Right lung (tissue), 5 donors: ENCODE data around the gene MED10. TPM values are rescaled to one million over a fixed set of nuclear protein-coding genes. Genes with fewer than 3 reads are reported as not detected.
"Not testable (repeated sequence)": the region's sequence is repeated elsewhere in the genome, so short reads cannot be mapped to it uniquely, and the experiment has no call there.

Source experiments
- DNase-seq, 2 donors: peaks; one replicate each; pipeline ENCODE4 v3.0.0-alpha.2; 2013
- polyA plus RNA-seq, 5 donors: library from polyadenylated mRNA; unstranded; fragments of 120-200 nt; gene quantifications; one replicate each; pipeline versions ENCODE4 v1.2.1 to v1.2.3, GENCODE V29; 2013; ENCODE audit warnings: inconsistent platforms in 1 of 5, low replicate concordance in 1 of 5; ENCODE audit not compliant: insufficient read length in 5 of 5, insufficient read depth in 1 of 5

MED10 gene
- polyA plus RNA-seq, 5 donors: 34.7 to 52.7 (median 47.0) TPM

DNA sequence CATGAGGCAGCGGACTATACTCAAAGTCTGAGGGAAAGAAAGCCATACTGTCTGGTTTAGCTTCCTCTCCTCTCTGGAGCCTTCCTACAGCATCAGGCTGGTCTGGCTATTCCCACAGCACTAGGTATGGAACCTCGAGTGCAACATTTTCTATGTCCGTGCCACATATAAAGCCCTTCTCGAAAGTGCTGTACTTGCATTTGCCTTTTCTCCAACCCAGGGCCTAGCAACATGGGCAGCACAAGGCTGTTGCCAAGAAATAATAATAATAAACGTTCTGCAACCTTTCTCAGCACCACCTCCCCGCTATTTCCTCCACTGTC is 804 bp downstream of the MED10 start:
- DNase-seq: no peak

DNA sequence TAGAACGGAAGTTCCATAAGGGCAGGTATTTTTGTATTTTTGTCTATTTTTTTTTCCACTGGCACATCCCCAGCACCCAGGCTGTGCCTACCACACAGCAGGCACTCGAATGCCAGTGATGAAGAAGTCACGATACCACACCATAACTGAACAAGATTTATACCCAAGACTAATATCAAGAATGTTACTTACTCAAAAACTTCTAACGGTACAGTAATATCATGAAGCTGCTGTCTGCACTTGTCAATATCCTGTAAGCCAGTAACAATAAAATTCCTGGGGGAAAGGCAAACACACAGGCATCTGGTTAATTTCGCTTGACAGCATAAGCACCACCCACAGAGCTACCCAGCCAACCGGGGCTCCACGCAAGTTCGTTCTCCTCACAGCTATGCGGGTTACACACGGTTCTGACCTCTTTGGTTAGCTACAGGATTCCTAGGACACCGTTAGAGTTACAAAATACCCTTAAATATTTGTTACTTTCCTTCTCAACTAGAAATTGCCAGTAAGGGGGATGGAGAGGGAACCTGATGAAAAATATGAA is 1.3 kb downstream of the MED10 start:
- no peak for DNase-seq

DNA sequence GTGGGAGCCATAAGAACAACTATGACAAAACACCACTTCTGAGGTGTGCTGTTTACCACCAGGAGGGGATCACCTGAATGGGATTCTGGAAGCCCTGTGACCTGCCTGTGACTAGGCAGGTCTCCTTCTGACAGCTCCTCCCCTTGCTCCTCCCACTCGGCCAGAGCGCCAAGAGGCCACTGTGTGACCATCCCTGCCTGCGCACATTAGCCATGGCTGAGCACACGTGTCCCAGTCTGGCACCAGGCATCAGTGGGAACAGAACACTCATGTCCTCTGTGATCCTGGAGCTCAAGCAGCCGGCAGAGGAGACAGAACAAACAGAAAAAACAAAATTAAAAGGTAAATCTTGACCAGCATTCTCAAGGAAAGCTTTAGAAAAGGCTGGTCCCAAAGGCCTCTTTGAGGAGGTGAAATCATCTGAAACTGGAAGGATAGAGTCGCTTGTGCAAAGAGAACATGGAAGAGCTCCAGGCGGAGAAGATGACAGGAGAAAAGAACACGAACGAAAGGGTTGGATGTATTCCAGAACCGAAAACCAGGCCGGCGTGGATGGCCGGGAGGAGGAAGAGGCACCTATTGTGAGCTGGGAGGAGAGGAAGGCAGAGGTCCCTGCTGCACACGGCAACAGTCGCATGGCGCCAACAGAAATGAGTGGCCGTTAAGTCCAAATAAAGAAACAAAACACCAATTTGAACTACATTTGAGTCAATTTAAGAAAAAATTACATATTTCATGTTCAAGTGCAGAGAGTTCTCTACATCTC is 5.1 kb downstream of the MED10 start:
- DNase-seq: no peak

DNA sequence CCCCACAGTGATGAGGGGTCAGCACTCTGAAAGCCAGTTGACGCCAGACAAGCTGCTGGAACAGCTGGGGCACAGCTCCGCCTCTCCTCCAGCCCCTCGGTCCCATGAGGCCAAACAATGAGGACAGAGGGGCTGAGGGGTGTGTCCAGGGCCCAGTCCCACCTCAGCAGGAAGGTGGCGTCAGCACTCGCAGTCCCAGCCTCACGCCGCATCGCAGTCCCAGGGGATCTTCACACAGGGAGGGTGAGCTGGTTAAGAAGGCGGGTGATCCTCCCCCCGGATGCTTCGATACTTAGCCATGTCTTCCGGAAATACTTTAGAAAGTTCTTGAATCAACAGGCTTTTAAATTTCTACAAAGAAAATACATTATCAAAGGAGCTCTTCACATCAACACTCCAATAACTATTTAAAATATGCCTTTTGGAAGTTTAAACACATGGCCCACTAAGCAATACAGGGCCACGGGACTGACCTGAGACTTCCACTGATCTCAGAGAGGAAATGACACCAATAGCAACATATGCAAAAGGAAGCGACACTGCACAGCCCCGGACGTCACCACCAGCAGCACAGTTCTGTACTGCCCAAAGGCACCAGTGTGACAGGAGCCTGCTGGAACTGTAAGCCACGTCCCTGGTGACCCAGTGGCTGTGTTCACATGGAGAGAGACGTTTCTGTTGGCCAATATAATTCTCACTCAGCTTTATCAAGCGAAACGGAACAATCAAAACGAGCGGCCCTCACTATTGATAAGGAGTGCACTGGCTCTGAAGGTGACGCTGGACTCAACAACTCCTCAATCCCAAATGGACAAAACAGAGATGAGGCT is 5.9 kb downstream of the MED10 start:
- no peak for DNase-seq

DNA sequence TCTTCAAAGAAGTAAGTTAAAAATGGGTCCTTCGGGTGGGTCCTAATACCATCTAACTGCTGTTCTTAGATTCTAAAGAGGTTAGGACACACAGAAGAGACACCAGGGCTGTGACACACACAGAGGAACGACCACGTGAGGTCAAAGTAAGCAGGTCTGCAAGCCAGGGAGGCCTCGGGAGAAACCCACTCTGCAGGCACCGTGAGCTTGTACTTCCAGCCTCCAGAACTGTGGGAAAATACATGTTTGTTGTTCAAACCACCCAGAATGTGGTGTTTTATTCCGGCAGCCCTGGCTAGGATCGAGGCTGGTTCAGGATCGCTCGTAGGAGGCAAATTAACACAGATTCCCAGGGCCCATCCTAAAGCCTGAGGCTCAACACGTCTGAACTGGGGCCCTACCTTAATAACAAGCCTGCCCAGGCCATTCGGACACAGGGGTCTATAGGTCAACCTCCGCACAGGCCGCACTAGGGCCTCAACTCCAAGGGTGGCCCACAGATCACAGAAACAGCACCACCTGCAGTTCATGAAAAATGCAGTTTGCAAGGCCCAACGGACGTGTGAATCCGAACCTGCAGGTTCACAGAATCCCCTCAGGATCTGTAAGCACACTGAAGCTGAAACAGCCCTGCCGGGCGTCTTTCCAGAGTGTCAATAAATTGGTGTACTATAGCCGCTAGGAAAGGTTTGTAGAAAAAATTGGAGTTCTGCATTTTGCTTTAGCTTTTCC is 7.1 kb downstream of the MED10 start:
- DNase-seq: no peak

DNA sequence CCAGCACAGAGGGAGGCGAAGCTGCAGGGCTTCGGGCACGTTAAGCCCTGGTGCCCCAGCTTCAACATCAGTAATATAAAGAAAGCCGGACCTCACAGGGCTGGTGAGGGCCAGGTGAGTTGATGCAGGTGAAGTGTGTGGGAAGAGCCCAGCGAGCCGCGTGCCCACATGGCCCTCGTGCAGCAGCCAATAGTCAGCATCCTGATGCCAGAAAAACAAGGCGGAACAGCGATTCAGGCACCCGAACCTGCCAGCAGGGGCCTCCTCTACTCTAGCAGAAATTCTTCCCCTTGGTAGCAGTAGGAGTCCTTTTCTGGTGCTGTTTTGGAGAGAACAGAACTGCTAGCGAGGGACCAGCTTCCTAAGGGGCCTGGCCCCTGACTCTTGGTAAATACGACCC is 7.8 kb downstream of the MED10 start:
- no peak for DNase-seq

DNA sequence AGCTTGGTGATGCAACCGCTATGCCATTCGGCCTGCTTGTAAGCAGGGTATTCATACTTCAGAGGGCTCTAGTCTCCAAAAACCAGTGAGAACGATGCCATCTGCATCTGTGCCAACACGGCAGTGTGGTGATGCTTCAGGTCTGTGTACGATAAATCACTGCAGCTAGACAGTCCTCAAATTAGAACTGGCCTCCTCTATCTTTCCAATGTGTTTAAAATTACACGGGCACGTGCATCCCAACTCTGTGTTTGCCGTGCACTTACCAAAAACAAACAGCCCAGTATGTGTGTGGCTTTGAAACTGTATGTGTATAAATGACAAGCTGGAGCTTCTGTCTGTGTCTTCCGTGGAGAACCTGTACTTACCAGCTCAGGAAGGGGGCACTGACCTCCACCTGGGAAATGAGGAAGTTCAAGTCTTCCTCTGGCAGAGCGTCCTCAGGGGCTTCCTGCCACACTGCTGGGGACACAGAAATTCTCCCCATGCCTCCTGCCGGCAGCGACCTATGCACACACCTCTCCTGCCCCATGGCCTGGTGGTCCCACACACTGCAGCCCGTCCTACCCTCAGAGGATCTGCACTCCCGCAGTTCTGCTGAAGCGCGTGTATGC is 12.3 kb downstream of the MED10 start:
- DNase-seq: no peak

DNA sequence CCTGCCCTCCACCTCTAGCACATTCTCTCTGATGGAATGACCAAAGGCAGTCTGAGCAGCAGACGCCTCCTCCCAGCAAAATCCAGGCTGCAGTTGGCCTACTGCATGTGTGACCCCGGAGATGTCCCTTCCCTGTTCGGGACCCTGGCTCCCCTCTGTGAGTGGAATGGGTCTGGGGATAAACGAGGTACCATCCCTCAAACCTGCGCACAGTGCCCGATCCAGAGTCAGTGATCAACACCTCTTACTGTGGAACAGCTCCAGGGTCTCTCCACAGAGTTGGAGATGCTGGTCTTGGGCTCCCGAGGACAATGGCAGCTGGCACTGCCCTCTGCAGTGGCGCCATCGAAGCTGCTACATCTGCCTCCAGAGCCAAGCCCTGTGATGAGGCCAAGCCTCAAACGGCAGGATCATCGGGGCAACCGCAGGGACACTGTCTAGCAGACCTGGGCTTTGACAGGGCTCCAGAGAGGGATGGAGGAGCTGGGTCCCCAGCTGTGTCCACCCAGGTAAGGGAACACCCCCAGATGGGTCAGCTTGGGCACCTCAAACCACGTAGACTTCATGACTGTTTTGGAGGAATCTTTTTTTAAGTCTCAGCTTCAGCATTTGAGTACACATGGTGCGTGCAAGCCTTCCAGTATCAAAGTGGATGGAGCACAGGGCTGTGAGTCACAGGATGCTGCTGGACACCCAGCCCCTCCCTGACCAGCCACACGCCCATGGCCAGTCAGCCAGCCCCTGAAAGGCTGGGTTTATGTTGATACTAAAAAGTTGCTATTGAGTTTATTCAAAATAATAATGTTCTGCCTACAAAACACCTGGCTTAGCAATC is 13.0 kb downstream of the MED10 start:
- no peak for DNase-seq

DNA sequence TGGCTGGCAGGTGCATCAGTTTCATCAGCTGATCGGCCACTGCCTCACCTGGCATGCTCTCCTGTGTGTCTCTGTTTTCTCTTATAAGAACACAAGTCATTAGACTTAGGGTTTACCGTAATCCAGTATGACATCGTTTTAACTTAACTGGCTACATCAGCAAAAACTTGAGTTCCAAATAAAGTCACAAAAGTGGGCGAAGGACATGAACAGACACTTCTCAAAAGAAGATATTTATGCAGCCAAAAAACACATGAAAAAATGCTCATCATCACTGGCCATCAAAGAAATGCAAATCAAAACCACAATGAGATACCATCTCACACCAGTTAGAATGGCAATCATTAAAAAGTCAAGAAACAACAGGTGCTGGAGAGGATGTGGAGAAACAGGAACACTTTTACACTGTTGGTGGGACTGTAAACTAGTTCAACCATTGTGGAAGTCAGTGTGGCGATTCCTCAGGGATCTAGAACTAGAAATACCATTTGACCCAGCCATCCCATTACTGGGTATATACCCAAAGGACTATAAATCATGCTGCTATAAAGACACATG is 14.8 kb downstream of the MED10 start:
- not testable (repeated sequence) for DNase-seq

DNA sequence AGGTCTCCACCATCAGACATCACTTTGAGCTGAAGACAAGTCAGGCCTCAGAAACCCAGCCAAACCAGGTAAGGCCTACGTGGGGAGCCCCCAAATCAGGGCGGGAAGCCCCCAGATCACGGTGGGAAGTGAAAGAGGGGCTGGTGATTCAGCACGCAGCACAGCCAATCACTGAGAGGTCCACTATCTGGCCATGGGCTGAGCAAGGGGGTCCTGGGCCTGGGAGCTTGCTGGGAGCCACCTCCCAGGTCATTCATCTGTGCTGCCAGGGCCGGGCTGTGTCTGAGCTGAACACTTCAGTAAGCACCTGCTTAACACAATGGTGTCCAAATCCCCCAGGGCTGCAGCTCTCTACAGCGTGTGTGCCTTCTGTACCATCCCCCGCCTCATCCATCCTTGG is 15.5 kb downstream of the MED10 start:
- DNase-seq: no peak

DNA sequence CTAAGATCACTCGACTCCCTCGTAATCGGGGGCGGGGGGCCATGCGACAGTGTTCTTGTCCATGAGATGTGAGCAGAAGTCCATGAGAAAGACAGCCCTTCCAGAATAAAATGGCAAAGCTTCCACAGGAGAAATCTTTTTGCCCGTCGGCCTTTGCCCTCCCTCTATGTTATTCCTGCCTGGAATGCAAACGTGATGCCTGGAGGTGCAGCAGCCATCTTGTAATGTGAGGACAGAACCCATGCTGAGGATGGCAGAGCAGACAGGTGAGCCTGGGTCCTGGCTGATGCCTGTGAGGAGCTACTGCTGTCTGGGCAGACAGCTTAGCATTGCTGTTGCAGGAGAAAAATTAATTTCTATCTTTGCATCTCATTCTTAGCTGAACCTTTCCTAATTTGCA is 17.2 kb downstream of the MED10 start:
- no peak for DNase-seq

DNA sequence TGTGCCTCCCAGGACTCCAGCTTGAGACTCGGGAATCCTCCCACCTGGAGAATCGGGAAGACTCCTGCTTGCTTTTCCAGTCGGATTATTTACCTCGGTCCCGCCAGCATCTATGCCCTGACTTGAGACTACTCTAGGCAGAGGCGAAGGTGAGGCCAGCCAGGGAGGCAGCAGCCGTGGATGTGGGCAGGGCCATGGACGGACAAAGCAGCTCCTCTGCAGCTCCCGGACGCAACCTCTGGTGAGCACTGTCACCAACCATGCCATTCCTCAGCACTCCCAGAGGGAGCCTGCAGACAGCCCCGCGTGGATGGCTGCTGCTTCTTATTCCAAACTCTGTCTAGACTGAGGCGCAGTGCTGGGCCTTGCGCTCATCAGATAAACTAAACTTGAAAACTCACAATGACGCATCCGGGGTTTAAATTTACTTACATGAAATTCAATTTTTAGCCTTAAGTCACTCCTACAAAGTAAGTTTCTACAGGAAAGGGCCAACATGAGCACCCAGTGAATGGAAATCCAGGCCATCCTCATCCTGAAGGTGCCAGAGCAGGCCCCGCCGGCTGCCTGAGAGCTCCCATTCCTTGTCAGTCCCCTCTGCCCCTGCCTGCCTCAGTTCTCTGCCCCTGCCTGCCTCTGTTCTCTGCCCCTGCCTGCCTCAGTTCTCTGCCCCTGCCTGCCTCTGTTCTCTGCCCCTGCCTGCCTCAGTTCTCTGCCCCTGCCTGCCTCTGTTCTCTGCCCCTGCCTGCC is 17.8 kb downstream of the MED10 start:
- DNase-seq: no peak

DNA sequence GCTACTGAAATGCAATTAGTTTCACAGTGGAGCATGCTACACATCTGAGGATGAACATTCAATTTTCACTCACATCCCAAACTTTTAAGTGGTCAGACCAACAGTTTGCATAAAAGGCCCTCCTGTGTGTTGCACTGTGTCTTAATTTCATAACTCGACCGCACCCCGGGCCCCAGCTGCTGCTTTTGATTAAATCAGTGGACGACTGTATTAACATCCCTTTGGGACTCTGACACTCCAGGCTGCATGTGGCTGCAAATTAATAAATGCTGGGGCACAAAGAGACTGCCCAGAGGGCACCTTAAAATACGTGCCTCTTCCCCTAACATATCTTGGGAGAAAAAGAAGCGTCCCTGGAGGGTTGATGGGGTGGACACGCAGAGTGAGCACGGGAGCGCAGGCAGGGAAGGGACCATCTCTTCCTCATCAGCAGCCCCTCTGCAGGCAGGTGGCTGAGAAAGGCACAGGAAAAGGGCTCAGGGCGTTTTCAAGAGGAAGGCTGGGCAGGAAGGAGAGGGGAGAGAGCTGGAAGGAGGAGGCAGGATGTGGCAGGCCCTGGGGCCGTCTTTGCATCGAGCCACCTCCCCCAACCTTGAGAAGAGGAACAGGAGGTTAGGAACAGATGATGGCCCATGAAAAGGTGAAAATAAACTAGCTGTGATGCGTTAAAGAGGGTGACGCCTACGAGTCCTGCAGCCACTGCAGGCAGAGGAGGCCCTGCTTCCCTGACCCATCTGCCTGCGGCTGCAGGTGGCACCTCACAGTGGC is 18.6 kb downstream of the MED10 start:
- DNase-seq: no peak

DNA sequence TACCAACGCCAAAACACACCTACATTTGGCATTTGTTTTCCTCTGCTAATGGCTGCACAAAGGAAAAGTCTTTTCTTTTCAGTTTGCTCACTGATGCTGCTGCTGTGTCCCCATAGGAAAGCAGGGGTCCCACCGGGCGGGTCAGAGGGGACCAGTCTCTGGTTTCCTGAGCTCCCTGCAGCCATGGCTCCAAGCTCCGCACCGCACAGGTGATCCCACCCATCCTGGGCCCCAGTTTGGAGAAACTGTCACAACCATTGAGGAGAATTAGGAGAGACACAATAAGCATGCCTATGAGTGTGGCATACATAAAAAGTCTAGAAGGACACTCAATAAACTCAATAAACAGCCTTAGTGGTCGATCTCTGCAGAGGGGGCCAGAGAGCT is 19.9 kb downstream of the MED10 start:
- no peak for DNase-seq

DNA sequence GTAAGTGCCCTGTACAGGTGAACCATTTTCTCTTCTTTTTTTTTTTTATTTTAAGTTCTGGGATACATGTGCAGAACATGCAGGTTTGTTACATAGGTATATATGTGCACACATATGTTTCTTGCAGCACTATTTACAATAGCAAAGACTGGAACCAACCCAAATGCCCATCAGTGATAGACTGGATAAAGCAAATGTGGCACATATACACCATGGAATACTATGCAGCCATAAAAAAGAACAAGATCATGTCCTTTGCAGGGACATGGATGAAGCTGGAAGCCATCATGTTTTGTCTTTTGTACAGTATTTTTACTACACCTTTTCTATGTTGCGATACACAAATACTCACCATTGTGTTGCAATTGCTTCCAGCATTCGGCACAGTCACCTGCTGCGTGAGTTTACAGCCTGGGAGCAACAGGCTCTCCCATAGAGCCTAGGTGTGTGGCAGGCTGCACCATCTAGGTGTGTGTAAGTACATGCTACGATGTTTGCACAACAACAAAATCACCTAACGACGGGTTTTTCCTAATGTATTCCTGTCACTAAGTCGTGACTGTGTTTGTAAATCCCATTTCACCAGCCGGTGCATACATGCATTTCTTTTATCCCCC is 20.4 kb downstream of the MED10 start:
- DNase-seq: not testable (repeated sequence)

DNA sequence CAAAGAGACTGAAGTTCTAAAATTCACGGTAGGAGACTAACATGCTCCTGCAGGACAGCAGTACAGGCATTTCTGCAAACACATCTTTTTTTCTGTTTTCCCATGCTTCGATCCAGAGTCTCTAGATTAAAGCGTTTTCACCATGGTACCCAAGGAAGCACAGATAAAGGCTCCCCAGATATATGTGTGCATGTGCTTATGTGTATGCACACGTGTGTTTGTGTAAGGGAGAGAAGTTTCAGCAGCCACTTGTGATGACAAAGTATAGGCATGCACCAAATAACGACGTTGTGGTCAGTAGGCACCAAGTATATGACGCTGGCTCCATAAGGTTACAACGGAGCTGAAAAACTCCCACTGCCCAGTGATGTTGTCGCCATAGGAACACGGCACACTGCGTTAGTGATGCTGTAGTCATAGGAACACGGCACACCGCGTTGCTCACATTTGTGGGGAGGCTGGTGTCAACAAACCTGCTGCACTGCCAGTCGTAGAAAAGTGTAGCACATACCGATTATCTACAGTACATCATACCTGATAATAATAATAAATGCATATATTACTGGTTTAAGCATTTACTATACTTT is 21.7 kb downstream of the MED10 start:
- DNase-seq: no peak

DNA sequence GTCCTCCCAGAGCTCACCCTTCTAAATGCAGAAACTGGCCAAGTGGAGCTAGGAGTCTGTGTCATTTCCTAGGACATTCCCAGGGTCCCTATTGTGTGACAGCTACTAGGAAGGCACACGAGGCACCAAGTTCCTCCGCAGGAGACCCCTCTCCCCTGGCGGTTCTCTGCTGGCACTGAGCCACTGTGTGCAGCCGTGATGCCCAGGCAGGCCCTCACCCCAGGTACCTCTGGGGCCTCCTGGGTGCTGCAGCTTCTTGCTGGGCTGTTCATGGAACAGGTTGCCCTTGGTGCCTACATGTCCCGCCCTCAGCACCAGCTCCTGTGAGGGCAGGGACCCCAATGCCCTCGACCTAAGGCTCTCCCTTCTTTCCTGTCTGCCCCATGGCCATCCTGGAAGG is 23.1 kb downstream of the MED10 start:
- DNase-seq: no peak

DNA sequence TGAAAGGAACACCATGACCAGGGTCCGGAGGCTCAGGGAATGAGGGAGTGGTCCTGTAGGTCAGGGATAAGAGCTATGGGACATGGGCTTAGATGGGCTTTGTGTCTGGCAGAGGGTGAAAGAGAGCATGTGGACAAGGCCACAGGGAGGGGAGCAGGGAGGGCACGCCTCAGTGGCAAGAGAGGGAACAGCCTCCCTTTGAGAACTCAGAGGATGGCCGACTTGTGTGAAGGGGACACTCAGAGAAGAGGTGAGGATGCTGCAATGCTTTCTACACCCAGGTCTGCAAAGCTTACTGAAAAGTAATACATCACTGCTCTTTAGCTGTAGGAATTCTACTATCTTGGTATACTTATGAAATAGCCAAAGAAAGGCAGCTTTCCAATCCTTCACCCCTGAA is 23.5 kb downstream of the MED10 start:
- DNase-seq: no peak
